ENCODE data around the gene ERMN. TPM values are rescaled to one million over a fixed set of nuclear protein-coding genes. Genes with fewer than 3 reads are reported as not detected.

ERMN gene
- total and polyA plus RNA-seq, 2 of the 13 experiments (the other 11 are each of a cell fraction or from before 2014, with no cell fraction given) = not detected

GRCh38 chr2:157307021-157307420 is 18.6 kb downstream of the ERMN start:
- Histone ChIP-seq H3K4me2 (ENCODE audit: low read depth, low read length) (no peak overlapping the region), H2AFZ (ENCODE audit: low read length) (no peak overlapping the region), H3K9ac (ENCODE audit: insufficient read depth, low read depth, low read length) (no peak overlapping the region), H3K79me2 (ENCODE audit: insufficient read depth, low read length) (no peaks in the 10 kb centered on the region), H3K27me3 (ENCODE audit: control insufficient read depth in 1 of 2, insufficient read depth in 2 of 2, low read length in 2 of 2) (peaks cover 0 to 10% of the 10 kb centered on the region in 2 experiments; a peak in 1 of 5 replicates), H3K9me3 (ENCODE audit: low read length) (no peaks in the 10 kb centered on the region), H3K4me1 (ENCODE audit: insufficient read depth, low read length) (no peaks in the 10 kb centered on the region), H4K20me1 (ENCODE audit: insufficient read depth, low read length) (no peaks in the 10 kb centered on the region), H3K36me3 (replicated peaks in 1 of 2; ENCODE audit: control insufficient read depth in 1 of 2, insufficient read depth in 2 of 2, low read length in 2 of 2) (no peaks in the 10 kb centered on the region), H3K27ac (ENCODE audit: extremely low read length, insufficient read depth, low read length) (no peak overlapping the region), H3K4me3 (replicated peaks in 1 of 3; ENCODE audit: insufficient read depth in 1 of 3, low read depth in 2 of 3, low read length in 3 of 3) (no peak overlapping the region)
- POLR2A ChIA-PET = no interaction called here
- DNase-seq (ENCODE audit: low spot score) (no peak), FAIRE-seq (no peak), ATAC-seq (no peak)
- intact Hi-C loops (cut with micrococcal nuclease; ENCODE audit: unreplicated experiment) = no loop called here
- BruUV-seq (replicated peaks) = no TSS peak
- CTCF ChIA-PET (ENCODE audit: low intra/inter-chr PET ratio, low total read pairs) = interaction anchor here (1.6 kb wide), 1 partner anchor 29 kb away, joined by 4 read pairs; no protein-coding TSS in a partner anchor
- in situ Hi-C loops (cut with HindIII; ENCODE audit: extremely low pct_ligation_motif_present, low pct_unique_long_range_greater_than_20kb) = no loop called here
- no peak for TF ChIP-seq TIGD3 (CRISPR knock-in tag; IDR thresholded peaks at IDR 0.05; ENCODE audit: borderline replicate concordance)
- TF ChIP-seq ZBTB14 (CRISPR knock-in tag; IDR thresholded peaks at IDR 0.05) = no peak
- no peak for TF ChIP-seq MXD4 (CRISPR knock-in tag; IDR thresholded peaks at IDR 0.05)
- TF ChIP-seq FOXP4 (CRISPR knock-in tag; IDR thresholded peaks at IDR 0.05) = no peak
- no peak for TF ChIP-seq ZBTB8A (CRISPR knock-in tag; IDR thresholded peaks at IDR 0.05; ENCODE audit: borderline replicate concordance, low read depth)
- no peak for TF ChIP-seq MAF1 (CRISPR knock-in tag; IDR thresholded peaks at IDR 0.05; ENCODE audit: borderline replicate concordance)
- no peak for TF ChIP-seq MYNN (CRISPR knock-in tag; IDR thresholded peaks at IDR 0.05; ENCODE audit: low read depth)
- TF ChIP-seq ZMYM2 (CRISPR knock-in tag; IDR thresholded peaks at IDR 0.05) = no peak
- no peak for TF ChIP-seq TAF15 (IDR thresholded peaks at IDR 0.05; ENCODE audit: low read depth, low read length, poor library complexity, severe bottlenecking)
- TF ChIP-seq ZUFSP (CRISPR knock-in tag; IDR thresholded peaks at IDR 0.05; ENCODE audit: borderline replicate concordance) = no peak
- no peak for TF ChIP-seq RELA (CRISPR knock-in tag; IDR thresholded peaks at IDR 0.05)
- TF ChIP-seq CCDC6 (CRISPR knock-in tag; IDR thresholded peaks at IDR 0.05) = no peak
- no peak for TF ChIP-seq FOXO1 (CRISPR knock-in tag; IDR thresholded peaks at IDR 0.05)
- WGBS (ENCODE audit: low lambda C conversion rate) = 2% methylated on average over 1 of the region's 1 CpG
